Left renal pelvis (tissue), 4 donors: ENCODE measurements around the gene AP2A1. TPM values are rescaled to one million over a fixed set of nuclear protein-coding genes. Genes with fewer than 3 reads are reported as not detected.
"Not testable (repeated sequence)": the region's sequence is repeated elsewhere in the genome, so short reads cannot be mapped to it uniquely, and the experiment has no call there.

ENCODE experiments used
- DNase-seq, 4 donors: peaks; one replicate each; pipeline ENCODE4 v3.0.0-alpha.2; 2013; ENCODE audit warnings: low read depth in 4 of 4, low spot score in 3 of 4
- polyA plus RNA-seq, 4 donors: library from polyadenylated mRNA; unstranded; fragments of 120-200 nt; gene quantifications; one replicate each; pipeline ENCODE4 v1.2.1, GENCODE V29; 2013; ENCODE audit not compliant: insufficient read length in 4 of 4

Gene AP2A1
- polyA plus RNA-seq, 4 donors, result 45.5 to 74.1 (median 62.0) TPM

DNA sequence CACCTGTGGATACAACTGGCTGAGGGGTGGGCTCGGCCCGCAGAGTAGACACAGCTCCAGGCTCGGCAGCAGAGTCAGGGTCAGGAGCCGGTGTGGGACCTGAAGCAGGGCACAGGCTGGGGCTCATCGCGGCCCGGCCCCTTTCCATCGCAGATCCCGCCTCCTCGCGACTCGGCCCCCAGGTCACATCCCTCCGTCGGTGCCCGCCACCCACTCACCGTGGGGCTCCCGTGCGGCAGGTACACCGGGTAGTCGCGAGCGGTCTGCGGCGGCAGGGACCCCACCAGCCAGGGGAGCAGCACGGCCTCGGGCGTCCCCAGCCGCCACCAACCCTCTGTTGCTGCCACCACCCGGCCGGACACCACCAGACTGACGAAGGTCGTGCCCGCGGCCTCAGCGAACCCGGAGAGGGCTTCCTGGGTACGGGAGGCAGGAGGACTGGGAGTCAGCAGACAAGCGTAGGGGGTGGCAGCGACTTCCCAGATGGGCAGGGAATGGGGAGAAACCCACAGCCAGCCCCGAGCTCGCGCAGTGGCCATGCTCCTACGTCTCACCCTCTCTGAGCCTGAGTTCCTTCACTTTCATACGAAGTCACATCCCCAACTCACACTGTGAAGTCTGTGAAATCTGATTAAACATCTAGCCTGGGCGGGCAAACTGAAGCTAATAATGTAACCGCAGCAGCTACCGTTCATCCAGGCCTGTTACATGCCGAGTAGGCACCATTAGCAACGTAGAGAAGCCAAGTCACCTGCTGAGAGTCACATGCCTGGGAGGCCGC, 42.5 kb downstream of the AP2A1 start:
- DNase-seq, result no peak

DNA sequence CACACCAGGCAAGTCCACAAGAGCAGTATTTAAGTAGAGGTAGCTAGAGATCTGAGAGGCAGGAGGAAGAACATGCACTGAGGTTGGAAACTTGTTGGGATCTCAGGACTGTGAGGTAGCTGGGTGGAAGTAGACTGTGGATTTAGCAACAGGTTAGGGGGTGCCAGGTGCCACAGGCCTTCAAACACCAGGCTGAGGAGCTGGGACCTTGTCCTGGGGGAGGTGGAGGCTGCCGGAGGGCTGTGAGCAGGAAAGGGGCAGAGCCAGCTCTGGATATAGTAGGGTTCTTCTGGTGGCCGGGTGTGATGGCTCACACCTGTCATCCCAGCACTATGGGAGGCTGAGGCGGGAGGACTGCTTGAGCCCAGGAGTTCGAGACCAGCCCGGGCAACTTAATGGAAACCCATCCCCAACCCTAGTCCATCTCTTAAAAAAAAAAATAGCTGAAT, 43.2 kb downstream of the AP2A1 start:
- DNase-seq, result no peak

DNA sequence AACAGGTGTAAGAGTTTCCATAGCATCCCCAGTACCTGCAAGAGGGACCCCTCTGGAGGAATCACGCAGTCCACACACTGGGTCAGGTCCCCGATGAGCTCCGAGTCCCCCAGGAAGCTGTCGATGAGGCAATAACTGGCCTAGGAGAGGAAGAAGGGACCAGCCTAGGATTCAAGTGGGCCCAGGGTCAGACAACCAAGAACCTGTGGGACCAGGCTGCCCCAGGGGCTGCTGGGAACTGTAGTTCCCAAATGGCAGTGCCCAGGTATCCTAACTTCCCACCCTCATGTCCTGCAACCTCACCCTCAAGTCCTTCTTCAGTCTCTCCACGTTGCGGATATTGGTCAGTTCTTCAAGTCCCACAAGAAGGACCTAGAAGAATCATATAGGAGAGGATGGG, 44.5 kb downstream of the AP2A1 start:
- no peak for DNase-seq

DNA sequence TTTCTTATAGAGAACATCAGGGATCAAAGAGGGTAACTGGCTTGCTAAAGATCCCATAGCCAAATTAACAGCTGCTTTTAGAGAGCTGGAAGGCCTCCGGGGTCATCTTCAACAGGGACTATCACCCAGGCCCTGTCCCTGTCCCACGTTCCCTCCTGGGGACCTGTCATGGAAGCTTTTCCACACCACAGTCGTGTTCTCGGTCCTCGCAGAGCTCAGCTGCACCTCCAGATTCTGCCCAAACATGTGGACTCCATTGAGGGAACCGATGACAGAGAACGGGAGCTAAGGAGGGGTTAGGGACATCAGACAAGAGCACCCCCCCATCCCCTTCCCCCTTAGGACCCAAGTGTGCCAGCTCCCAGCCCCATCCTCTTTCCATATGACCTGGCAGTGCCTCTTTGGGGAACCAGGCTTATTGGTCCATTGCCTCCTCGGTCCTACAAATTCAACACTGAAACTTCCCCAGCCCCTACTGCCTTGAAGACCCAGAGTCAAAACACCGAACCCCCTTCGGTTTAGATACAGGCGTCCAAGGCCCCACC, 45.7 kb downstream of the AP2A1 start:
- no peak for DNase-seq

DNA sequence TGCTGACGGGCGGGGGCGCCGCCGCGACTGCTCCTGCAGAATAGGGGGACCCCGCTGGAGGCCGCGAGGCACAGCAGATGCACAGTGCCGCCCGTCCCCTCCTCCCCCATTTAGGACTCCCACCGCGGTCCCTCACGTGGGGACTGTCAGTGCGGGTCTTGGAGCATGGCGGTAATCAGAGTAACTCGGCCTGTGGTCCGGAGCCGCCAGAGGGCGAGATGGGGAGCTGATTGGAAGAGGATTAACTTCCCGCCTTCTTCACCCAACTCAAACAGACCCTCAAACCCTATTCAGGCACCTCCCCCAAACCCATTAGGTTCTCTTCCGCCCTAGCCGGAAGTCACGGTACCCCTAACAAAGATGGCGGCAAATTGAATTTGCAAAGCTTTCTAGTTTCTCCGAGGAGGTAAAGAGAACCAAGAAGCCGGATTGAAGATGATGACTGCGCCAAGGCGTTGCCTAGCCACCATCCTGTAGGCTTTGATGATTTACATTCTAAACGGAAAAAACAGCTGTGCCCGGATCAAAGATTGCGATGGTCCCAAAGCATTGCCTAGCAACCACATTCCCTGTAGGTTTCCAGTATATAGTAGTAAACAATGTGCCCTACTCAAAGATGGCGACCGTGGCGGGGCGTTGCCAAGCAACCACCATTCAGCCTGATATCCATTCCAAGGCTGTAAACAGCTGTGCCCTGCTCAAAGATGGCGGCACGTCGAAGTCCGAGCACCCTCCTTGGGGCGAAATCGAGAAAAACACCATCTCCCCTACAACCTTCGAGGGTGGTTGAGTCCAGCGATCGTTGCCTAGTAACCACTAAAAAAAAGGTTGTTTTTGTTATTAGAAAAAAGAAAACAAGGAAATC, 46.4 kb downstream of the AP2A1 start, which contains the start of gene FUZ:
Gene FUZ, minus strand, starts transcription at position 296 of the 865 bp plus-strand sequence. Its CDS starts 186 bp downstream, at position 110.
- DNase-seq, result peak; percentile 94 to 98 (median 97)

DNA sequence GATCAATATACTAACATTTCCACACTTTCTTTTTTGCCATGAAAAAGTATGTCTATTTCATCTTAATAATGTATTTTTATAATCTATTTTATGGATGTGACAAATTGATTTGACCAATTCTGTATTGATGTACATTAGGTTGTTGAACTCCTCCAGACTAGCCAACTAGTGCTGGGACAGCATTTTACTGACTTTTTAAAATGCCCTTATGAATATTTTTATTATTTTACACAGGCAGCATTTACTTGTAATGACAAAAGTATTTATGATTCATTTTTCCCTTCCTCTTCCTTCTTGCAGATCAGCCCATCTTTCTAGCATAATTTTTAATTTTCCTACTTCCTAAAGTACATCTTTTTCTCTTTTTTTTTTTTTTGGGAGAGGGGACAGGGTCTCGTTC, 47.2 kb downstream of the AP2A1 start:
- DNase-seq, result no peak

DNA sequence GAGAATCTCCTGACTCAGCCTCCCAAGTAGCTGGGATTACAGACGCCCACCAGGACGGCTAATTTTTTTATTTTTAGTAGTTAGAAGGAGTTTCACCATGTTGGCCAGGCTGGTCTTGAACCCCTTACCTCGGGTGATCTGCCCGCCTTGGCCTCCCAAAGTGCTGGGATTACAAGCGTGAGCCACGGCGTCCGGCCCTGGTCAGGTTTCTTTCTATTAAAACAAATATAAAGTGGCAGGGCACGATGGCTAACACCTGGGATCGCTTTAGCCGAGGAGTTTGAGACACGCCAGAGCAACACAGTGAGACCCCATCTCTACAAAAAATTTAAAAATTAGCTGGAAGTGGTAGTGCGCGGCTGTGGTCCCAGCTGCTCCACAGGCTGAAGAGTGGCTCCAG, 49.8 kb downstream of the AP2A1 start:
- DNase-seq, result no peak

DNA sequence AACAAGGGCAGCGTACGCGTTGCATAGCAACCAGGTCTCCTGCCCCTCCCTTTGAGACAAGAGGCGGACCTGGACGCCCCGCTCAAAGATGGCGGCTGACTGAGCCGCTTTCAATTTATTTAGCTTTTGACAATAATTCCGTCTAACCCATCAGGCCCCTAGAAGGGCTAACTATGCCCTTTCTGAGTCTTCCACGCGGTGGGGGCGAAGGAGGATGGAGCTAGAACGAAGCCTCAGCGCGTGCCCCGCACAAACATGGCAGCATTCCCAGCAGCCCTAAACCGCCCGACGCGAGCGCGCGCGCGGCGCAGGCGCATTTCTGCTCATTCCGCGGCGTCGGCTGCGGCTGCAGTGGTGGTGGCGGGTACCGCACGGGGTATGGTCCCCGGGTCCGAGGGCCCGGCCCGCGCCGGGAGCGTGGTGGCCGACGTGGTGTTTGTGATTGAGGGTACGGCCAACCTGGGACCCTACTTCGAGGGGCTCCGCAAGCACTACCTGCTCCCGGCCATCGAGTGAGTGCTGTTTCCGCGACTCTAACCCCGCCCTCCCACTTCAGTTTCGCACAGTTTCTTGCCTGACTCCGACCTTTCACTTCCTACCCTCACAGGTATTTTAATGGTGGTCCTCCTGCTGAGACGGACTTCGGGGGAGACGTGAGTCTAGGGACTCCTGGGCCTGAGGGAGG, 51.3 kb downstream of the AP2A1 start, which contains the start of gene MED25:
Gene MED25, plus strand, starts transcription at position 326 of the 685 bp plus-strand sequence. Its CDS starts 53 bp downstream, at position 379.
- DNase-seq, result peak; percentile 79 to 89 (median 82)

DNA sequence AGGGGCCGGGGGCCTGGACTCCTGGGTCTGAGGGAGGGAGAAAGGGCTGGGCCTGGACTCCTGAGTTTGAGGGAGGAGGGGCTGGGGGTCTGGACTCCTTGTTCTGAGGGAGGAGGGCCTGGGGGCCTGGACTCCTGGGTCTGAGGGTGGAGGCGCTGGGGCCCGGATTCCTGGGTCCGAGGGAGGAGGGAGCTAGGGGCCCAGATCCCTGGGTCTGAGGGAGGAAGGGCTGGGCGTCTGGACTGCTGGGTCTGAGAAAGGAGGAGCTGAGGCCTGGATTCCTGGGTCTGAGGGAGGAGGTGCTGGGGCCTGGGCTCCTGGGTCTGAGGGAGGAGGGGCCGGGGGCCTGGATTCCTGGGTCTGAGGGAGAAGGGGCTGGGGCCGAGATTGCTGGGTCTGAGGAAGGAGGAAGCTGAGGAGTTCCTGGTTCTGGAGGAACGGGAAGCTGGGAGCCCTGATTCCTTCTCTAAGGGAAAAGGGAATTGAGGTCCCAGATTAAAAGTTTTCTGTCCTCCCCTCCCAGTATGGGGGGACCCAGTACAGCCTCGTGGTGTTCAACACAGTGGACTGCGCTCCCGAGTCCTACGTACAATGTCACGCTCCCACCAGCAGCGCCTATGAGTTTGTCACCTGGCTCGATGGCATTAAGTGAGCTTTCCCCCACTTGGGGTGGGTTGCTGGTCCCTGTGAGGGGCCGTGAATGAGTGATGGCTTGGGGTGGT, 52.0 kb downstream of the AP2A1 start:
- no peak for DNase-seq

DNA sequence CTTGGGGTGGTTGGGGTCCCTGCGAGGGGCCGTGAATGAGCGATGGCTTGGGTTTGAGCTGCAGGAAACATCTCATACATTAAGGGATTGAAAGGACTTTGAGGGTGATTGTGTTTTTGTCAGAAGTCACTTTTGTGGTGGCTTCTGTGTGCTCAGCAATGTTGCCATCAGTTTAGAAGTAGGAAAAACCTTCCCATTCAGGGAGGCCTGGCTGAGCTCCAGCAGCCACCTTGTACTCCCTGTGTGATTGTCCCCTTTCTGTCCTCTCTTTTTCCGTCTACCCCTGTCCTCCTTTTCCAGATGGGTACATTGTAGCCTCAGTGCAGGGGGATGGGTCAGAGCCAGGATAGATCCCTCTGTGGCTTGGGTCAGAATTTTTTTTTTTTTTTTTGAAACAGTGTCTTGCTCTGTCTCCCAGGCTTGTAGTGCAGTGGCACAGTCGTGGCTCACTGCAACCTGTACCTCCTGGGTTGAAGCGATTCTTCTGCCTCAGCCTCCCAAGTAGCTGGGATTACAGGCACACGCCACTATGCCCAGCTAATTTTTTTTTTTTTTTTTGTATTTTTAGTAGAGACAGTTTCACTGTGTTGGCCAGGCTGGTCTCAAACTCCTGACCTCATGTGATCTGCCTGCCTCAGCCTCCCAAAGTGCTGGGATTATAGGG, 52.8 kb downstream of the AP2A1 start:
- DNase-seq, result not testable (repeated sequence)

DNA sequence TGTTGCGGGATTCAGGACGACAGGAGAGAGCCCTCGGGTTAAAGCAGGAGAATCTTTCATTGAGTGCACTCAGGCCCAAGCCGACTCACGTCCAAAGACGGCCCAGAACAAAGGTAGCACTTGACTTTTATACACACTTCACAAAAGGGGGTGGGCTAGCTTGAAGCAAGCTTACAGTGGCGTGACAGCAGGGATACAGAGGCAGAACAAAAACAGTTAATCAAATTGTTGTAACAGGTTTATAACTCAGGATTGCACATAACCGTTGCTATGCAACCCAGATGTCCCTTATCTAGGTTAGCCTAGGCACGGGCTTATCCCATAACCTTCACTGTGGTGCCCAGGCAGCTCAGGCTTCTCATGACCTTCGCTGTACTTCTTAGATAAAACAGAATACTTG, 53.3 kb downstream of the AP2A1 start:
- no peak for DNase-seq

DNA sequence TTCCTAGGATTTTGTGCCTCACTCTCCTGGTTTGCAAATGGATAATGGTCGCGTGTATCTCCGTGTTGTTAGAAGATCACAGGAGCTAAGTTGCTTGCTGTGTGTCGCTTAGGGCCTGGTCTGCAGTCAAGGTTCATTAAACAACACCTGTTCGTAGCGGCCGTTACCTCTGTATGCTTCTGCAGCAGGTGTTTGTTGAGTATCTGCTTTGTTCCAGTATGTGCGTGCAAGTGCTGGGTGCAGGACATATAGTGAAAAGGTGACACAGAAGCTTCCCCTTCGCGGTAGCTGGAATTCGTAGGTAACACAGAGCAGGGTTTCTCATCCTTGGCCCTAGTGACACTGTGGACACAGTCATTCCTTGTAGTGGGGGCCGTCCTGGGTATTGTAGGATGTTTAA, 56.7 kb downstream of the AP2A1 start:
- no peak for DNase-seq

DNA sequence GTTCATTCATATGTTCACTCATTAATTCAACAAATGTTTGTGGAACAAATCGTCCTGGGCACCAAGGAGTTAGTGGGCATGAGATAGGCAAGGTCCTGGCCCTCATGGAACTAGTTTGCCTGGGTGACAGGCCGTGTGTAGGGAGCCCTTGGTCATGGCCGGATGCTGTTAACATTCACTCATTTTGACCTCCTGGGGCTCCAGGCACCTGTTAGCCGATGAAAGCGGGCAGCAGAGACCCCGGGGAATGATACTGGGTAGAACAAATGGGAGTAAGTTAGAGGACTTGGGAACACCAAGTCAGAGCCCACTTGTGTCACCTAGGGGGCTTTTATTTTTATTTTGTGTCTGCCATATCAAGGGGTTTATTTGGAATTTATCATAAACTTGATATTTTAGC, 57.9 kb downstream of the AP2A1 start:
- DNase-seq, result no peak

DNA sequence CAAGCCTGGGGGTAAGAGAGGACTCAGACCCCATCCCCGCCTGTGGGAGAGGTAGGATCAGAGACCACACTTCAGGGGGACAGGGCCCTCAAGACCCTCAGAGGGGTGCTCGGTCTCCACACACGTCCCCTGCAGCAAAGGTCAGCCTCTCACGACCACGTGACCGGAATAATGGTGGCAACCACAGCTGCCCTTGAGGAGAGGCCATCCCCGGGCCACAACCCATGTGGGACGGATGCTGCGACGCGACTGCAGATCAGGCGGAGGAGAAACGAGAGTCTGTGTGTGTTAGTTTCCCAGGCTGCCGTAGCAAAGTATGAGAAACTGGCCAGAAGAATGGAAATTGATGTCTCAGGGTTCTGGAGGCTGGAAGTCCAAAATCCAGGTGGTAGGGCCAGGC, 60.2 kb downstream of the AP2A1 start:
- no peak for DNase-seq

DNA sequence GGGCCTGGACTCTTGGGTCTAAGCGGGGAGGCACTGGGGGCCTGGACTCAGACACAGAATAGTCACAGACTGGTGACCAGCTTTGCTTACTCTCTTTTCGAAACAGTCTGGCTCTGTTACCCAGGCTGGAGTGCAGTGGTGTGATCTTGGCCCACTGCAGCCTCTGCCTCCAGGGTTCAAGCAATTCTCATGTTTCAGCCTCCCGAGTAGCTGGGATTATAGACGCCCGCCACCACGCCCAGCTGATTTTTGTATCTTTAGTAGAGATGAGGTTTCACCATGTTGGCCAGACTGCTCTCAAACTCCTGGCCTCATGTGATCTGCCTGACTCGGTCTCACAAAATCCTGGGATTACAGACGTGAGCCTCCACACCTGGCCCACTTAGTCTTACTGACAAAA, 62.4 kb downstream of the AP2A1 start:
- no peak for DNase-seq

DNA sequence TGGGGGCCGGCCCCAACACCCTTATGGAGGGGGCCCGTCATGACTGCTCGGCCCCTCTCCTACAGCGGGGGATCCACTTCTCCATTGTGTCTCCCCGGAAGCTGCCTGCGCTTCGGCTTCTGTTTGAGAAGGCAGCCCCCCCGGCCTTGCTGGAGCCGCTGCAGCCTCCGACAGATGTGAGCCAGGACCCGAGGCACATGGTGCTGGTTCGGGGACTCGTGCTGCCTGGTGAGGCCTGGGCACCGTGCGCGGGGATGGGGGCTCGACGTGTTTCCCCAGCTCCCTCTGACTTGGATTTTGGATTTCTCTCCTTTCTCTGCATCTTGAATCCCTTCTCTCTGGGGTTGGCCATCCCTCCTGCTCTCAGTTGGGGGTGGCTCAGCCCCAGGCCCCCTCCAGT, 62.9 kb downstream of the AP2A1 start:
- no peak for DNase-seq

DNA sequence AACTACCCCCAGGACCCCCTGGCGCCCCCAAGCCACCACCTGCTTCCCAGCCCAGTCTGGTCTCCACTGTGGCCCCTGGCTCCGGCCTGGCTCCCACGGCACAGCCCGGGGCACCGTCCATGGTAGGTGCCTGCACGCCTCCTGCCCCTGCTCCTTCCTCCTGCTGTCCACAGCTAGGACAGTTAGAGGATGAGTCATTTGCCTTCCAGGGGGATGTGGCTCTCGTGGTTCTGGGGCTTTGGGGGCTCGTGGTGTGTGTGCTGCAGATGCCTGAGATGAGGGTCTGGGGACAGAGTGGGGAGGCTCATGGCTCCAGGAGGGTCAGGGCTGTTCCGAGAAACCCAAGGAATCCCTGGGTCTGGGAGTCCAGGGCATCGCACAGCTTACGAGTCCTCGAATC, 64.0 kb downstream of the AP2A1 start:
- DNase-seq, result no peak

DNA sequence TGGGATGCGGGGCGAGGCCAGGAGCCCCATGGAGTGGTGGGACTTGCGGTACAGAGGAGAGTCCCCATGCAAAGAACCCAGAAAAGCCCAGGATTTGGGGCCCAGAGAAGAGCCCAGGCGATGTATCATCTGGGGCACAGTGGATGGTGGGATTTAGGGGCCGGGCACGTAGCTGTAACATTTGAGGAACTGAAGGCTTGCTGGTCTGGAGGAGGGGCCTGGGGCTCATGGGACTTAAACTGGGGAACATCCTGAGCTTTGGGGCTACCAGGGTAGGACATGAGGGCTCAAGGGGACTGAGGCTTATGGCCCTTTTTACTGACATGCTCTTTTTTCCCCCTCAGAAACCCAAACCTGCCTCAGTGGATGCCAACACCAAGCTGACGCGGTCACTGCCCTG, 64.8 kb downstream of the AP2A1 start:
- DNase-seq, result no peak

DNA sequence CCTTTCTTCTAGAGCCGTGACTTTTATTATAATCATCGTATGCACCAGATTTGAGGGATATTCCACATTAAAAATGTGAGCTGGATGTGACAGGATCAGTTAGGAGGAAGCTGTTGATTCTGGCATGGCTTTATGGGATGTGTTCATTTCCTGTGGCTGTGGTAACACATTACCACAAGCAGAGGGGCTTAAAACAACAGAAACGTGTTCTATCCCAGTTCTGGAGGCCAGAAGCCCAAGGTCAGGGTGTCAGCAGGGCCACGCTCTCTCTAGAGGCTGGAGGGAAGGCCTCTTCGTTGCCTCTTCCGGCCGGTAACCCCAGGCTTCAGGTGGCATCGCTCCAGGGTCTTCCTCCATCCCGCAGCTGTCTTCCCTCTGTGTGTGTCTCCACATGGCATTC, 65.8 kb downstream of the AP2A1 start:
- DNase-seq, result no peak

DNA sequence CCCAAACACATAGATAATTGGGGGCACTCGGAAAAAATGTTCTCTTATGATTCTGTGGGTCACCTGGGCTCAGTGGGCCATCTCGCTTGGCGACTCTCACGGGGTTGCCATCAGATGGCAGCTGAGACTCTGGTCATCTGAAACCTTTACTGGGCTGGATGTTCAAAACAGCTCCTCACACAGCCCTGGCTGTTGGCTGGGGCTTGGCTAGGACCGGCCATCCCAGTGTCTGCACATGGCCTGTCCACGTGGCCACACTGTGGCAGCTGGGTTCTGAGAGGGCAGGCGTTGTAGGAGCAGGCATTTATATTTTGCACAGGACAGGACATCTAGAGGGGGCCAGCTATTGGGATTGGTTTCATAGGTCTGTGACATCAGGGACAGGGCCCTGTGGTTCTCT, 66.8 kb downstream of the AP2A1 start:
- DNase-seq, result no peak
